ENCODE measurements around the gene PATL1. TPM values are rescaled to one million over a fixed set of nuclear protein-coding genes. Genes with fewer than 3 reads are reported as not detected.

PATL1 gene
- total RNA-seq, 1 experiment from 2014 or later: 57.8 TPM

DNA sequence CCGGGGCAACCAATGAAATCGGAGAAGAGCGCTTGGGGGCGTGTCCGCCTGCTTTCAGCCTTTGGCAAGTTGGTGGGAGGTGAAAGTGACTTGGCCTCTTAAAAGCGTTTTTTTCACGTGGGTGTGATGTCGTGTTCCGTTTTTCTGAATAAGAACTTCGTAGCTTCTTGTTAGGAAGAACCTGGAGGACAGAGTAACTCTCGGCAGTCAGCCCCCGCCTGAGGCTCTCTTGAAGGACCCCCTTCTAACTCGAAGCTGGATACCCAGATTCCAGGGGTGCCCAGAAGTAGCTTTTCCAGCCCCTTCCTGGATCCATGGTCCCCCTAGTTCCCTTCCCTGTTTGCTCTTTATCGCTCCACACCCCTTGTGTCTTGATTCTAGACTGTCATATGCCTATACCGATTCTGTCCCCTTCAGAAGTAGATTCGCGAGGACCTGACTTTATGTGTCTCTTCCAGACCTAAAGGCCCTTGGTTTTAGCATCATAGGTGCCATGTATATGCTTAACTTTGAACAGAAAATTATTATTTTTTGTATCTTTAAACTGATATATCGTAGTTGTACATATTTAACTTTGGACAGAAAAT lies 52.3 kb downstream of the PATL1 start:
- CTCF ChIA-PET: interaction anchor here (0.6 to 2.3 kb wide), 3 partner anchors 53 to 1041 kb away, joined by 3 to 7 read pairs (median 4); partner anchors contain the start of genes LPXN, MRPL16 and PATL1
- TF ChIP-seq, protein P1, sequence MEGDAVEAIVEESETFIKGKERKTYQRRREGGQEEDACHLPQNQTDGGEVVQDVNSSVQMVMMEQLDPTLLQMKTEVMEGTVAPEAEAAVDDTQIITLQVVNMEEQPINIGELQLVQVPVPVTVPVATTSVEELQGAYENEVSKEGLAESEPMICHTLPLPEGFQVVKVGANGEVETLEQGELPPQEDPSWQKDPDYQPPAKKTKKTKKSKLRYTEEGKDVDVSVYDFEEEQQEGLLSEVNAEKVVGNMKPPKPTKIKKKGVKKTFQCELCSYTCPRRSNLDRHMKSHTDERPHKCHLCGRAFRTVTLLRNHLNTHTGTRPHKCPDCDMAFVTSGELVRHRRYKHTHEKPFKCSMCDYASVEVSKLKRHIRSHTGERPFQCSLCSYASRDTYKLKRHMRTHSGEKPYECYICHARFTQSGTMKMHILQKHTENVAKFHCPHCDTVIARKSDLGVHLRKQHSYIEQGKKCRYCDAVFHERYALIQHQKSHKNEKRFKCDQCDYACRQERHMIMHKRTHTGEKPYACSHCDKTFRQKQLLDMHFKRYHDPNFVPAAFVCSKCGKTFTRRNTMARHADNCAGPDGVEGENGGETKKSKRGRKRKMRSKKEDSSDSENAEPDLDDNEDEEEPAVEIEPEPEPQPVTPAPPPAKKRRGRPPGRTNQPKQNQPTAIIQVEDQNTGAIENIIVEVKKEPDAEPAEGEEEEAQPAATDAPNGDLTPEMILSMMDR (IDR thresholded peaks at IDR 0.05; ENCODE audit: insufficient read depth in 1 of 2, low read depth in 1 of 2, low read length in 1 of 2, severe bottlenecking in 1 of 2, unreplicated experiment in 1 of 2): no peak

GRCh38 chr11:59615637-59616395 lies 53.0 kb downstream of the PATL1 start, which contains the start of gene OSBP:
OSBP (minus strand) TSS chr11:59615774; CDS start chr11:59615664, 110 bp downstream.
- no peaks in the 10 kb centered on the region for H3K27me3 Mint-ChIP-seq (ENCODE audit: insufficient read depth, unreplicated experiment)
- peaks cover 50% of the 10 kb centered on the region for H3K36me3 Mint-ChIP-seq (ENCODE audit: insufficient read depth, unreplicated experiment)
- peaks cover 29% of the 10 kb centered on the region for H3K4me1 ChIP-seq
- TF ChIP-seq, protein P1 (IDR thresholded peaks at IDR 0.05; ENCODE audit: insufficient read depth in 1 of 2, low read depth in 1 of 2, low read length in 1 of 2, severe bottlenecking in 1 of 2, unreplicated experiment in 1 of 2): no peak
- H3K36me3 ChIP-seq (ENCODE audit: control insufficient read depth, insufficient read depth, low read length): no peaks in the 10 kb centered on the region
- BruUV-seq (replicated peaks): no TSS peak
- H3K4me3 Mint-ChIP-seq (ENCODE audit: unreplicated experiment): peak within 1 kb of the TSS; percentile 98
- no peaks in the 10 kb centered on the region for H3K9me3 Mint-ChIP-seq (ENCODE audit: unreplicated experiment)
- peak within 1 kb of the TSS; percentile 92 for H3K4me3 ChIP-seq (ENCODE audit: low read depth, low read length)
- peaks cover 29% of the 10 kb centered on the region for H3K4me1 Mint-ChIP-seq (ENCODE audit: low read depth, unreplicated experiment)
- CTCF ChIA-PET: interaction anchor here (1.2 to 2.3 kb wide), 3 partner anchors 54 to 195 kb away, joined by 3 to 7 read pairs (median 4); partner anchors contain the start of genes MRPL16, PATL1 and STX3
- no peaks in the 10 kb centered on the region for H3K9me3 ChIP-seq
- intact Hi-C loops (cut with micrococcal nuclease; ENCODE audit: unreplicated experiment): loop anchor here (1.0 to 2.0 kb wide), 7 partner anchors 49 to 472 kb away; partner anchors contain the start of gene PATL1
- no peaks in the 10 kb centered on the region for H3K27me3 ChIP-seq (replicated peaks; ENCODE audit: control insufficient read depth, insufficient read depth, low read length)
- POLR2A ChIA-PET: interaction anchor here (0.5 to 4.2 kb wide), 12 partner anchors 10 to 457 kb away, joined by 3 to 51 read pairs (median 3); partner anchors contain the start of genes PATL1 and STX3
- peak within 1 kb of the TSS; percentile 98 for H3K27ac Mint-ChIP-seq (ENCODE audit: unreplicated experiment)
- peak; percentile 99 to 100 for DNase-seq

More for the DNA sequence above, 52.3 kb downstream of the PATL1 start:
- Mint-ChIP-seq H3K9me3 (ENCODE audit: unreplicated experiment) (no peaks in the 10 kb centered on the region), H3K27ac (ENCODE audit: unreplicated experiment) (peak overlapping the region; percentile 98), H3K36me3 (ENCODE audit: insufficient read depth, unreplicated experiment) (peaks cover 45% of the 10 kb centered on the region), H3K4me3 (ENCODE audit: unreplicated experiment) (peak overlapping the region; percentile 98), H3K4me1 (ENCODE audit: low read depth, unreplicated experiment) (peaks cover 26% of the 10 kb centered on the region), H3K27me3 (ENCODE audit: insufficient read depth, unreplicated experiment) (no peaks in the 10 kb centered on the region)
- peaks cover 25% of the 10 kb centered on the region for H3K4me1 ChIP-seq
- POLR2A ChIA-PET: interaction anchor here (0.6 to 4.2 kb wide), 8 partner anchors 11 to 458 kb away, joined by 3 to 51 read pairs (median 4); partner anchors contain the start of gene PATL1
- no peaks in the 10 kb centered on the region for H3K36me3 ChIP-seq (ENCODE audit: control insufficient read depth, insufficient read depth, low read length)
- intact Hi-C loops (cut with micrococcal nuclease; ENCODE audit: unreplicated experiment): loop anchor here (1.0 to 2.0 kb wide), 4 partner anchors 50 to 472 kb away; partner anchors contain the start of gene PATL1
- H3K27me3 ChIP-seq (replicated peaks; ENCODE audit: control insufficient read depth, insufficient read depth, low read length): no peaks in the 10 kb centered on the region
- H3K9me3 ChIP-seq: no peaks in the 10 kb centered on the region
- DNase-seq: no peak
- TSS peak; percentile 88 for BruUV-seq (replicated peaks)
- H3K4me3 ChIP-seq (ENCODE audit: low read depth, low read length): peak overlapping the region; percentile 53

- Mint-ChIP-seq H3K27ac (ENCODE audit: unreplicated experiment) (peak overlapping the region; percentile 98), H3K4me1 (ENCODE audit: low read depth, unreplicated experiment) (peaks cover 29% of the 10 kb centered on the region), H3K9me3 (ENCODE audit: unreplicated experiment) (no peaks in the 10 kb centered on the region), H3K36me3 (ENCODE audit: insufficient read depth, unreplicated experiment) (peaks cover 56% of the 10 kb centered on the region), H3K27me3 (ENCODE audit: insufficient read depth, unreplicated experiment) (no peaks in the 10 kb centered on the region), H3K4me3 (ENCODE audit: unreplicated experiment) (peak overlapping the region; percentile 98)
- DNase-seq: peak; percentile 69 to 70
- no TSS peak for BruUV-seq (replicated peaks)
- intact Hi-C loops (cut with micrococcal nuclease; ENCODE audit: unreplicated experiment): loop anchor here (1.0 kb wide), 3 partner anchors 64 to 78 kb away; no protein-coding TSS in a partner anchor
- peaks cover 29% of the 10 kb centered on the region for H3K4me1 ChIP-seq
- TF ChIP-seq, protein P1 (IDR thresholded peaks at IDR 0.05; ENCODE audit: insufficient read depth in 1 of 2, low read depth in 1 of 2, low read length in 1 of 2, severe bottlenecking in 1 of 2, unreplicated experiment in 1 of 2): no peak
- POLR2A ChIA-PET: interaction anchor here (0.5 to 4.2 kb wide), 10 partner anchors 10 to 441 kb away, joined by 3 to 51 read pairs (median 3); partner anchors contain the start of genes PATL1 and STX3
- H3K27me3 ChIP-seq (replicated peaks; ENCODE audit: control insufficient read depth, insufficient read depth, low read length): no peaks in the 10 kb centered on the region
- H3K4me3 ChIP-seq (ENCODE audit: low read depth, low read length): peak overlapping the region; percentile 92
- no peaks in the 10 kb centered on the region for H3K9me3 ChIP-seq
- CTCF ChIA-PET: interaction anchor here (1.3 to 2.3 kb wide), 2 partner anchors 54 to 140 kb away, joined by 3 to 7 read pairs; partner anchors contain the start of genes PATL1 and STX3
- H3K36me3 ChIP-seq (ENCODE audit: control insufficient read depth, insufficient read depth, low read length): peaks cover 1% of the 10 kb centered on the region; the same call in 1 of the 2 replicates
Measured at GRCh38 chr11:59615120-59615636, 53.7 kb downstream of the PATL1 start.

All from Caco-2 (cell line).